Measurements from ENCODE around the gene EIF2B2.

The EIF2B2 gene

GRCh38 chr14:75046275-75046674 is 43.6 kb downstream of the EIF2B2 start:
- DNase-seq: no peak

GRCh38 chr14:75046899-75047298 is 44.2 kb downstream of the EIF2B2 start:
- DNase-seq: no peak

- peak; percentile 17 for DNase-seq
Measured at GRCh38 chr14:75047506-75047905, 44.8 kb downstream of the EIF2B2 start.

DNA sequence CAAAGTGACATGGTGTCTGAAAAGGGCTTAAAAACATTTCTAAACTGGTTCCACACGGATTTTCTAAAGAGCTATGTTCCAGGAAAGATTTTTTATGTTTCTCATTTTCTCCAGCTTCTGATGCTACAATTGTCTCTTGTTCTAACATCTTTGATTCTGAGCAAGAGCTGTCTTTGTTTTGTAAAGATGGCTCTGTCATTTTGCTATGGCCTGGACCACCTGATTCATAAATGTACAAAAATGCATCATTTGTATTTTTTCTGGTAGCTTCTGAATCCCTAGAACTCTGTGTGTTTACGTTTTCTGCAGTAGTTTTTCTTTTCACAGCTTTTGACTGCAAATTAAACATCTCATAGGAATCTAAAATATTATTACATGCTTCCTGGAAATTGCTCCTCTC is 45.4 kb downstream of the EIF2B2 start:
- no peak for DNase-seq

- DNase-seq: no peak
Measured at GRCh38 chr14:75049136-75049535, 46.4 kb downstream of the EIF2B2 start.

DNA sequence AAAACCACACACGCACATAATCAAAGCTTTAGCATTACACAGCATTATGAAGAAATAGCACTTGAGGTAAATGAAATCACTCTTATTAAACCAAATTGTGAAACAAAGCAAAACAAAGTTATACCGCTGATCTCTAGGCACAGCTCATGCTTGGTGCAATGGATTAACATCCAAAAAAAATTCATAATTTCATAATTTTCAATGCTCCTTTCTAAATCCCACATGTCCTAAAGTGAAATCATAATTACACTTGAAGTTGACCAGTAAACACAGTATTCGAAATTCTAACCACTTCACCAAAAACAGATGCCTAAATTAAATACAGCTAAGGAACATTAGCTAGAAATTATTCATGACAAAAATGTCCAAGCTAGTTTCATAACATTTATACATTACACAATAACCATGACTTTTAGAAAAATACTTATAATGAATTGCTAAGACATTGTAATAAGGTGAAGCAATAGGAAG is 47.0 kb downstream of the EIF2B2 start:
- DNase-seq: peak; percentile 39

- peak; percentile 82 for DNase-seq
Measured at GRCh38 chr14:75050852-75051555, 48.3 kb downstream of the EIF2B2 start, which contains the start of gene MLH3. TSS of gene MLH3 (minus strand) at chr14:75051467. CDS start at chr14:75049655, 1,812 bp downstream.

GRCh38 chr14:75051556-75051899 is 48.8 kb downstream of the EIF2B2 start:
- DNase-seq: no peak

GRCh38 chr14:75053396-75054291 is 50.9 kb downstream of the EIF2B2 start:
- DNase-seq: peak; percentile 57

DNA sequence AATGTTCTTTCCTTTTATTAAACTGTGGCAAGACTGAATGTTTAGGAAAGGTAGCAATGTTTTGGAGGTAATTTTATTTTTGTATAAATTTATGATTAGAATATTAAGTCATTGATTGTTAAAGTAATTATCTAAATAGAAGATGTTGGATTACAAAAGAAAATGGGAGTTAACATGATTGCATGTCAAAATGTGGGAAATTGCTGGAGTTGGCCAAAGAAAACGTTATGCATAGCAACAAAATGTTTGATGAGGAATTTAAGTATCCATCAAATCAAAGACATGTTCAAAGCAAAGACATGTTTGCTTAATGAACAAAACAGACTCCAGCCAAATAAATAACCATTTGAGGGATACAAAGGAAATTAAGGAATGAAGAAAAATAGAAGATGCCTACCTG is 51.7 kb downstream of the EIF2B2 start:
- no peak for DNase-seq

DNA sequence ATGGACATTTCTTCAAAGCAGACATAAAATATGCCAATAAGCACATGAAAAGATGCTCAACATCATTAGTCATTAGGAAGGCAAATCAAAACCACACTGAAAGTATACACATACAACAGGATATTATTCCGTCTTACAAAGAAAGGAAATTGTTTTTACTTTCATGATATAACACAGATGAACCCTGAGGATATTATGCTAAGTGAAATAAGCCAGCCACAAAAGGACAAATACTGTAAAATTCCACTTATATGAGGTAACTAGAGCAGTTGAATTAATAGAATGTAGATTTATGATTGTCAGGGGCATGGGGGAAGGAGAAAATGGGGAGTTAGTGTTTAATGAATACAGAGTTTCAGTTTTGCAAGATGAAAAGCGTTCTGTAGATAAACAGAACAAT is 56.9 kb downstream of the EIF2B2 start:
- DNase-seq: peak; percentile 73

- DNase-seq: no peak
Measured at GRCh38 chr14:75060420-75060819, 57.7 kb downstream of the EIF2B2 start.

Measured in fibroblast of skin of right quadriceps (primary cell).